Heart left ventricle (tissue), 13 donors: Measurements from ENCODE around the gene ZNF362.

Experiments
- CTCF ChIP-seq, 12 donors: fragments of 200-600 bp; sonication (generic) in 4 of 12; IDR thresholded peaks; one replicate each; pipeline versions ENCODE4 v1.5.0 to v1.8.0; 2018 to 2022; ENCODE audit warnings: antibody characterized with exemption in 12 of 12, mild to moderate bottlenecking in 5 of 12
- POLR2A ChIP-seq, 2 donors: fragments of 450-650 bp; IDR thresholded peaks; one replicate each; pipeline ENCODE4 v1.6.1; 2017; ENCODE audit warnings: antibody characterized with exemption in 2 of 2, mild to moderate bottlenecking in 2 of 2, moderate library complexity in 2 of 2
- donor health status: ischemic (EF 13 %, LVEDD 7.1; RV severe dilation, severe dysfunction).
- donor health status: DM: no; HTN: yes; CAD: no.
- donor health status: DM: no; HTN: no; CAD: no.
- donor health status: ischemic (EF 25% LVEDD 6.9; RV normal size, moderate dysfunction).
- donor health status: ischemic (EF 25% LVEDD 5.7; RV mildly dilated, moderate dysfunction).
- donor health status: ischemic (EF 35%, LVEDD 5.7; RV mildly dilated, moderate dysfunction).
- donor health status: nonischemic (EF 11% LVEDD 7.7; RV severe dilation, severe dysfunction).
- donor health status: DM: yes; HTN: yes; CAD: no.
- donor health status: PGD.
- donor health status: ischemic (EF 29% LVEDD 5.4; RV normal size, mild dysfunction).
- donor health status: nonischemic (EF 23%, LVEDD 6.1; RV moderate dilation, normal function).

- no peak for TF ChIP-seq CTCF (IDR thresholded peaks at IDR 0.05)
- TF ChIP-seq POLR2A (IDR thresholded peaks at IDR 0.05): no peak
Measured at GRCh38 chr1:33326785-33327184, 70.5 kb downstream of the ZNF362 start.
